Tibial artery (tissue), 4 donors: ENCODE data around the gene WDPCP.

Experiments used
- DNase-seq, 2 donors: peaks; one replicate each; pipeline ENCODE4 v3.0.0-alpha.2; 2019
- H3K27ac ChIP-seq, 2 donors: fragments of 200-600 bp; sonication (generic) in 1 of 2; 1 replicate in 1 of 2; 2 replicates in 1 of 2; pipeline ENCODE4 v1.5.1; 2018 to 2019; ENCODE audit warnings: mild to moderate bottlenecking in 1 of 2
- H3K27me3 ChIP-seq, 2 donors: fragments of 200-600 bp; sonication (generic) in 1 of 2; one replicate each; pipeline versions ENCODE4 v1.5.1 to v1.6.0; 2016 to 2019
- H3K36me3 ChIP-seq, 3 donors: fragments of 200-600 bp; sonication (generic) in 2 of 3; one replicate each; pipeline ENCODE4 v1.5.1; 2016 to 2019; ENCODE audit warnings: mild to moderate bottlenecking in 2 of 3
- H3K4me1 ChIP-seq, 4 donors: fragments of 200-600 bp; sonication (generic) in 2 of 4; 1 replicate in 3 of 4; 2 replicates in 1 of 4; pipeline ENCODE4 v1.5.1; 2016 to 2019
- H3K4me3 ChIP-seq, 2 donors: fragments of 200-600 bp; sonication (generic) in 1 of 2; 1 replicate in 1 of 2; 2 replicates in 1 of 2; pipeline ENCODE4 v1.5.1; 2018 to 2019; ENCODE audit warnings: mild to moderate bottlenecking in 2 of 2
- H3K9me3 ChIP-seq, 3 donors: fragments of 200-600 bp; sonication (generic) in 1 of 3; one replicate each; pipeline ENCODE4 v1.5.1; 2016 to 2019
- CTCF ChIP-seq, 2 experiments: fragments of 200-600 bp in 1 of 2; fragments of 450-650 bp in 1 of 2; IDR thresholded peaks; one replicate each; pipeline ENCODE4 v1.5.1; 2017 to 2019; ENCODE audit warnings: antibody characterized with exemption in 2 of 2, mild to moderate bottlenecking in 1 of 2, moderate library complexity in 1 of 2
- intact Hi-C: fragments of 100-400 bp; cut with DNase I; formaldehyde crosslinking; loops from one replicate; pipeline ENCODE4 v1.15.0; 2023; ENCODE audit warnings: low total_unique reads

WDPCP gene

GRCh38 chr2:63622751-63623150, 34.5 kb upstream of the WDPCP start:
- H3K4me1 ChIP-seq: no peaks in the 10 kb centered on the region
- no peaks in the 10 kb centered on the region for H3K9me3 ChIP-seq
- no peak for DNase-seq
- H3K4me3 ChIP-seq: no peak overlapping the region
- H3K27me3 ChIP-seq: no peaks in the 10 kb centered on the region
- no peak overlapping the region for H3K27ac ChIP-seq
- no peak for TF ChIP-seq CTCF (IDR thresholded peaks at IDR 0.05)
- intact Hi-C loops: no loop called here
- no peaks in the 10 kb centered on the region for H3K36me3 ChIP-seq

GRCh38 chr2:63619328-63619727, 31.1 kb upstream of the WDPCP start:
- no peak for TF ChIP-seq CTCF (IDR thresholded peaks at IDR 0.05)
- no peak overlapping the region for H3K27ac ChIP-seq
- intact Hi-C loops: no loop called here
- no peaks in the 10 kb centered on the region for H3K36me3 ChIP-seq
- no peaks in the 10 kb centered on the region for H3K9me3 ChIP-seq
- no peak overlapping the region for H3K4me3 ChIP-seq
- DNase-seq: no peak
- no peaks in the 10 kb centered on the region for H3K4me1 ChIP-seq
- H3K27me3 ChIP-seq: no peaks in the 10 kb centered on the region

GRCh38 chr2:63617366-63617765, 29.1 kb upstream of the WDPCP start:
- Histone ChIP-seq H3K27ac (no peak overlapping the region), H3K36me3 (no peaks in the 10 kb centered on the region), H3K9me3 (no peaks in the 10 kb centered on the region), H3K4me3 (no peak overlapping the region), H3K4me1 (no peaks in the 10 kb centered on the region), H3K27me3 (no peaks in the 10 kb centered on the region)
- TF ChIP-seq CTCF (IDR thresholded peaks at IDR 0.05): no peak
- DNase-seq: no peak
- intact Hi-C loops: no loop called here

GRCh38 chr2:63614983-63615945, 27.0 kb upstream of the WDPCP start:
- H3K27ac ChIP-seq: no peak overlapping the region
- no peaks in the 10 kb centered on the region for H3K9me3 ChIP-seq
- H3K36me3 ChIP-seq: no peaks in the 10 kb centered on the region
- TF ChIP-seq CTCF (IDR thresholded peaks at IDR 0.05): no peak
- no peaks in the 10 kb centered on the region for H3K27me3 ChIP-seq
- intact Hi-C loops: no loop called here
- DNase-seq: no peak
- no peak overlapping the region for H3K4me3 ChIP-seq
- no peaks in the 10 kb centered on the region for H3K4me1 ChIP-seq

DNA sequence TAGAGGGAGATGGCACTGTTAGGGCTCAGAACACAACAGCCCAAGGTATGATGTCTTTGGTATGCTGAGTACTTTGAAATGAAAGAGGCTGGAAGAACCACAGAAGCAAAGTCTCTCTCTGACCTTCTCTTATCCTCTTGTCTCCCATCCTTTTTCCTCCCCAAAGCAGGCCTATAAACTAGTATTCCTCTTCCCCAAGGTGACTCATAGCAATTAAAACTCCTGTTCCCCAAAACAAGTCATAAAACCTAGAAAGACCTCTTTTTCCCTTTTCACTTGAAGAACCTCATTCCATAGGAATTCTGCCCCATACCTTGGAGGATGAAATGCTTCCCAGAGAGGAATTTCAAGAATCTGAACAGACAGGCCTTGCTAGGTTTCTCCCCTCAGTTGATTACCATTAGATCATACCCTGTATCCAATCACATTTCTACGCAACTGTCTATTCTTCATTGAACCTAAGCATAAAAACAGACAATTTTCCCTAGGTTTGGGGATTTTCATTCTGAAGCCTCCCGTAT, 26.2 kb upstream of the WDPCP start:
- Histone ChIP-seq H3K36me3 (no peaks in the 10 kb centered on the region), H3K27ac (no peak overlapping the region), H3K9me3 (no peaks in the 10 kb centered on the region), H3K27me3 (no peaks in the 10 kb centered on the region), H3K4me3 (no peak overlapping the region), H3K4me1 (no peaks in the 10 kb centered on the region)
- no peak for DNase-seq
- intact Hi-C loops: no loop called here
- no peak for TF ChIP-seq CTCF (IDR thresholded peaks at IDR 0.05)
